OCI-M1 (cell line): Measurements from ENCODE around the gene SRBD1.
A peak's percentile ranks its signal among the peaks of the same experiment; 100 is the strongest.

ENCODE experiments used
- DNase-seq: peaks from one replicate; lab custom pipeline; 2025; lab: John Stamatoyannopoulos, UW

SRBD1 gene

GRCh38 chr2:45595721-45596435, 15.2 kb downstream of the SRBD1 start:
- no peak for DNase-seq

- no peak for DNase-seq
Observed at GRCh38 chr2:45591073-45591472, 20.0 kb downstream of the SRBD1 start.

DNA sequence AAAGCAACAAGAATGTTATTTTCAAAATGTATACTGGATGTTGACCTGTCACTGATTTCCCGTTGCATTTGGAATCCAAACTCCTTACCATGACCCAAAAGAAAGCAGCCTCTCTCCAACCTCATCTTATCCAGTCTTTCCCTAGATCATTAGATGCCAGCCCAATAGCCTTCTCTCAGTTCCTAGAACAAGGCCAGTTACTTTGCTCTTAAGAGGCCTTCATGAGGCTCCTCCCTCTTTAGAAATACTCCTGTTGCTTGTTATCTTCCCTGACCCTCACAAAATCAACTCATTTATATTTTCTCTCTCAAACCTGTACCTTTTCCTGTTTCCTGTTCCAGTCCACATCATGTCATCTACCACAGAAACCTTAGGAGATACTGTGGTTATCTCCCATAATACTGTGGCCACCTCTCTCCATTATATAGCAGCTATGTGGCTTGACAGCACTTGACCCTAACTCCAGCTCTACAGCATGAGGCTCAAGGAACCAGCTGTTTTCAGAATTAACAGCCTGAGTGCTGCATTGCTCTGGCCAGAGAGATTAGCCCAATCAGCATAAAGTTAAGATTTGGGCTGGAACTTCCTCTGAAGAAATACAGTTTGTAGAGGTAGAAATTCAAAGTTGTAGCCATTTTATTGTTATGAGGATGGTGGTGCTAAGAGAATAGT, 22.8 kb downstream of the SRBD1 start:
- peak; percentile 61 for DNase-seq

GRCh38 chr2:45586600-45586999, 24.5 kb downstream of the SRBD1 start:
- no peak for DNase-seq

DNA sequence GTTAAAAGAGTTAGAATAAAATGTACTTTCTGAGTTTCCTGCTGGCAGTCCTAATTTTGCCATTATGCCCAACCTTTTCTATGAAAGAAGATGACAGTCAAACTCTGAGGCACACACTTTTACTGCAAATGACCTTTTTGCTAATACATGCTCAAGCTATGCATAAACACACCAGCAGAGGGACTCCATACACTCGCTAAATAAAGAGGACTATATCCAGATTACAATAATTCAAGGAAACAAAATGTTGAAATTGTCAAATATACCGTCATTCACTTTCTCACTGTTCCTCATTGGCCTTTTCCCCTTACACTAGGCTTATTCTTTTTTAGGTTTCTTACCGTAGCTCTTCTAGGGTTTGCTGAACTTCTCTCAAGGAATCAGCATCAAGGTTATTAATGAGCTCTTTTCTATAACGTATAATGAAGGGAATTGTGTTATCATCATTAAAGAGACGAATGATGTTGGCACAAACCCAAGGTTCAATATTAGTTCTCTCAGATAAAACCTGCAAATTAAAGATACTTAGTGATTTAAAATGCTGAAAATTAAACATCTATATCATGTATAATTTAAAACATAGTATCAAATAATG, 25.7 kb downstream of the SRBD1 start:
- peak; percentile 66 for DNase-seq

DNA sequence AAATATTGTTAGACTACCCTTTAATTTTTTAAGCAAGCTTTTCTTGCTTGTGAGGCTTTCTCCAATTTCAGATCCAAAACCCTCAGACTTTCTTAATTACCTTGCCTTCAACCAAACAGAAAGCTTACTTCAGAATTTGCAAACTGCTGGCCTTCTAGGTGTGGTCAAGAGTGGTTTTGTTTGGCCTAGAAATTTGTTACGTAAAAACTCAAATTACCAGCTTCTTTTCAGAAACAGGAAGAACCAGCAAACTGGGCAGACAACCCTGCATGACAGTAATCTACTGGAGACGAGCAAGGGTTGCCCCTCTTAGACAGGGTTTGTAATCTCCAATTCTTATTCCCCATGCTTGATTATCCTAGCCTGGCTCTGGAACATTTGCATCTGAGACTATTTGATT, 27.1 kb downstream of the SRBD1 start:
- DNase-seq = no peak

DNA sequence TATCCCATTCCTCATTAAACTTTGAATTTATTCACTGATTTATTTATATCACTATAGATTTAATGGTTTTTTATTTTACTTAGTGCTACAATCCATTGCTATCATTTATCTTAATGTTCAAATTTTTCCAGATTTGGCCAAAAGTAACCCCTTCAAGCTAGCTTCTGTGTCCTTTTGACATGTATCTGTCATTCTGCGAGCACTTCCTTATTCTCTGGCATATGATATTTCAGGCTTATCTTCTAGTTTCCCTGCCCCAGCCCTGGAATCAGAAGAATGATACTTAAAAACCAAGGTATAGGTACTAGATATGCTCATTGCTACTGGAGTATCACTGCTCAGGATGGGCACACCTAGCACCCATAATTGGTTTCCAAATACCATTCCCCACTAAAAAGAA, 28.5 kb downstream of the SRBD1 start:
- peak; percentile 6 for DNase-seq

GRCh38 chr2:45578056-45578843, 32.8 kb downstream of the SRBD1 start:
- DNase-seq = peak; percentile 75

GRCh38 chr2:45577441-45577840, 33.6 kb downstream of the SRBD1 start:
- no peak for DNase-seq

GRCh38 chr2:45575881-45576280, 35.2 kb downstream of the SRBD1 start:
- no peak for DNase-seq

- no peak for DNase-seq
Observed at GRCh38 chr2:45572979-45573378, 38.1 kb downstream of the SRBD1 start.

DNA sequence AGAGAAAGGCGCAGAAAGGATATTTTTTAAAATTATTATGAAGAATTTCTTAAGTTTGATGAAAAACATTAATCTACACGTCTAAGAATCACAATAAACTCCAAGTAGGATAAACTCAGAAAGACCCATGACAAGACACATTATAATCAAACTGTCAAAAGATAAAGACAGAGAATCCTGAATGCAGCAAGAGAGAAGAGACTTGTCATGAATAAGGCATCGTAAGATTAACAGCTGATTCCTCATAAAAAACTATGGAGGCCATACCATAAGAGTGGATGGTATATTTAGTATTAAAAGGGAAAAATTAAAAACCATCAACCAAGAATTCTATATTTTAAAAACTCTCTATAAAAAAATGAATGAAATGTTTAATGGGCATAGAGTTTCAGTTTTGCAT, 39.1 kb downstream of the SRBD1 start:
- DNase-seq = no peak

DNA sequence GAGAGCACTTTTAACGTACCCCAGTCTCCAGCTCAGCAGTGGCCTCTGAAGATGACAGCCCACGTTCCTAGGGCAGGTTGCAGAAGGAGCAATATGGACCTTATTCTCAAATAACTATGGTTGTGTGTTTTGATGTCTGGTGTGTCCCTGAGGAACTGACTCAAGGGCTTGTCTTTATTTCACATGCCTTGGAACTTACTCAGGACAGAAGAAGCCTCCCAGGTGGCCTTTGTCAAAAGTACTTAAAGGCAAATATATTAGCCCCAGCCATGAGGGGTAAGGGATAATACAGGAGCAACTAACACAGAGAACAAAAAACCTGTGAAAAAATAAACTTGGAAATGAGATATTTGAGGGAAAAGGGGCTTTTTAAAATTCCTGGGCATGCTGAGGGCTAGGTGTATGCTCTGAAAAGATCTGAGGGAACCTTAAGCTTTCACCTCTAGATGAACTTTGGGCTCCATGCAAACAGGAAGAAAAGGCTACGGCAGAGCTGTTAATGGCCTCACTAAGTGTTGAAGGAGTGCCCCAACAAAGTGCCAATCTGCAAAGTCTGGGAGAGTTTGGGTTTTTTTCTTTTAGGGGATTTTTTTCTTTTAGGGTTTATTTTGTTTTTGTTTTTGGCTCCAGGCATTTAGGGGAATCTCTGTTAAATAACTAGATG, 40.3 kb downstream of the SRBD1 start:
- DNase-seq = no peak

DNA sequence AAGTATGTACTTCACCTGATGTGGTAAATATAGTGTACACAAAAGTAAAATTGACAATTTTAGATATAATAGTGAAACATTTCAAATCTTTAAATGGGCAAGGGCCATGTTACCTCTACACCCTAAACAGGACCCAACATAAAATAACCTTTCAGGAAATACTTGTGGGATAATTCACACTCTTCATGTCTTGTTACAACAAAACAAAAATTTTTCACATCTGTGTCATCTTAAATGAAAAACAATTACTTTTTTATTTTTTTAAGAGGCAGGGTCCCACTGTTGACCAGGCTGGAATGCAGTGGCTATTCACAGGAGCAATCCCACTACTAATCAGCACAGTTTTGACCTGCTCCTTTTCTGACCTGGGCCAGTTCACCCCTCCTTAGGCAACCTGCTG, 42.1 kb downstream of the SRBD1 start:
- DNase-seq = no peak

DNA sequence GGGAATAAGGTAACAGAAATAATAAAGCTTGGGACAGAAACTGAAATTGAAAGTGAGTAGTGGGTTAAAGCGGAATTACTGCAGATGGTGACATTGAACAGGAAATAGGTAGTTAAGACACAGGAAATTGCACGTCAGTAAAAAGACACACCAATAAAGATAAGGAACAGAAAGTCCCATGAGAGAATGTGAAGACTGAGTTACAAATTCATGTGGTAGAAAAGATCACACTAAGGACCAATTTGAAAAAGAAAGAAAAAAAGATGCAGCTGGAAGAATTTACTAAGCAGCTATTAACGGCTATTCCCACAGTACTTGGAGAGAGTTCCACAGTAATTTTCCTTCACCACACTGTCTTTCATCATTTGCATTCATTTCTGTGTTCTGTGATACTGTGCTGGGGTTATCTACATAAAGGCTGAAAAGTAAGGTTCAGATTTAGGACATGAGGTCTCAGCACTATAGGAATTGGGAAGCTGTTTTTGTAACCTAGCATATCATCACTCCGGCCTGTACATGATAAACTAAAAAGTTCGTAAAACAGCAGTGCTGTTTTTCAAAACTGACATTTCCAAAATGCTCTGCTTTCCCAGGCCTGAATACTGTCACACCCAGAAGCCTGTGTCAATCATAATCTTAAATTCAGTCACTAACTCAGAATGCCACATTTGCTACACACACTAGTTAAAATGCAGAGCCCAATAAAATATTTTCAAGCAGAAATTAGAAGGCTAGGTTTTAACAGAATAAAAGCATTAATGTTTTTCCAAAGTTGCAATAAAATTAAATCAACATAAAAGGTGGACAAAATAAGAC, 42.9 kb downstream of the SRBD1 start:
- DNase-seq = peak; percentile 93

- no peak for DNase-seq
Observed at GRCh38 chr2:45567288-45567963, 43.6 kb downstream of the SRBD1 start.

- DNase-seq = no peak
Observed at GRCh38 chr2:45559436-45559835, 51.6 kb downstream of the SRBD1 start.

GRCh38 chr2:45554742-45555140, 56.3 kb downstream of the SRBD1 start:
- DNase-seq = peak; percentile 44

DNA sequence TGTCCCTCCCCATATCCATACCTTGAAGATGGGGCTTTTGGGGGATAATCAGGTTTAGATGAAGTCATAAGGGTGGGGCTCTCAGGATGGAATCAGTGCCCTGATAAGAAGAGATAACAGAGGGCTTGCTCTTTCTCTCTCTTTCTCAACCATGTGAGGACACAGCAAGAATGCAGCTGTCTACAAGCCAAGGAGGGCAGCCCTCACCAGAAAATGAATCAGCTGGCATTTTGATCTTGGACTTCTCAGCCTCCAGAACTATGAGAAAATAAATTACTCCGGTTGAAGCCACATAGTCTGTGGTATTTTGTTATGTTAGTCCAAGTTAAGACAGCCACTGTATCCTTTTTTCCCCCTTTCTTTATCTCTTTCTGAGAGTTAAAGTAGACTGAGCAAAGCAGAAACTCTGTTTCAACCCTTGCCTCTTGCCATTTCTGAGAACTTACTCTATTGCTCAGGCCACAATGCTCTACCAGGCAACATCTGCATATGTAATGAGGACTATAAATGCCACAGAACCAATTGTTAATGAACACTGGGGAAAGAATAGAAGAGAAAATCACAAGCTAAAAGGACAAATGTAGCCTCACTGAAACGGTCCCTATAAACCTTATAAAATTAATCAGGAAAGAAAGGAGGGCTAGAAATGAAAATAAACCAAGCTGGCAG, 56.9 kb downstream of the SRBD1 start:
- peak; percentile 28 for DNase-seq

DNA sequence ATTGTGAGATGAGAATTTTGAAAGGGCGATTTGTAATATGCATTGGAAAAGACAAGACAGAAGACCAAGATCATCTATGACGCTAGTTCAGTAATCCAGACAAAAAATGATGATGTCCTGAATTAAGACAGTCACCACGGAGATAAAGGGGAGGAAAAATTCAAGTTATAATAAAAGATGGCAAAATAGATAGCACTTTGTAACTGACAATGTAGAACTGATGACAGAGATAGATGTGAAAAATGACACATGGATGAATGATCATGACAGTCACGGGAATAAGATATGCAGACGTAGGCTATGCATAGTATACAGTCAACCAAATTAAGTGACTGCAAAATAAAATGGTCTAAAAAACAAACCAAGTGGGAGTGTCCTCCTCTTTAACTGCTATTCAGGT, 59.2 kb downstream of the SRBD1 start:
- no peak for DNase-seq
